ENCODE measurements around the gene PCGF1.
A peak's percentile ranks its signal among the peaks of the same experiment; 100 is the strongest.

PCGF1 gene

DNA sequence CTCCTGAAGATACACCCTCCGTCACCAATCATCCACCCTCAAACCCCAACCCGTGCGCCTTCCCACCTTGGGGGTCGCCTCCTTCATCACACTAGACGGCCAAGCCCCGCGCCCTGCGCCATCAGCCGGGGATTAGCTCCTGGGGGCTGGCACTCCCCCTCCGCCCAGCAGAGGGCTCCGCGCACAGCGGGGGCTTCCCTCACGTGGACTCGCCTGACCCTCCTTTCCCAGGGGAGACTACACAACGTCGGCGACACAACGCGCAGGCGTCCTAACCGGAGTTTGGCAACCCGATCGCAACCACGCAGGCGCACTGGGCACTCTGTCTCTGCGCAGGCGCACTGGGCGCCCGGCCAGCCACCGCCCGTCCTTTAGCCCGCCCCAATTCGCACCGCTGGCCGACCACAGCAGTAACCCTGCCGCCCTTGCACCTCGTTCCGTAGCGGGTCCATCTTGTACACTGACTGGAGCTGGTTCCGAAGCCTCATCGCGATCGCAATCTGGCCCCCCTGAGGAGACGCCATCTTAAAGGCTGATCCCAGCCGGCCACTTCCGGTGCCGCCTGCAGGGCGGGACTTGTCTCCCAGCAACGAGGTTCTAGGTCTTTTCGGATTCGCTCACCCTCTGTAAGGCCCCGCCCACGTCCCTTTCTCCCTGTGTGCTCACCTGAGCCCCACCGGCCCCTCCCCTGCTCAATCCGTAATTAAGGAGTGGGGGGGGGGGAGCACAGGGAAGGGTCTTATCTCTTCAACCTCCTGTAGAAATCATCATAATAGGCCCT lies at the start of gene PCGF1:
TSS of gene PCGF1 (minus strand) at position 551 of the 781 bp plus-strand sequence. CDS start at position 524, 27 bp downstream.
- H3K9ac ChIP-seq (ENCODE audit: low read depth in 1 of 2, low read length in 2 of 2) = peak within 1 kb of the TSS; percentile 99 to 100
- H3K4me3 ChIP-seq (ENCODE audit: low read length in 2 of 2) = peak within 1 kb of the TSS; percentile 97 to 100
- H3K36me3 ChIP-seq (ENCODE audit: control insufficient read depth in 2 of 2, insufficient read depth in 2 of 2, low read length in 2 of 2) = peaks cover 7 to 12% of the 10 kb centered on the region in 2 donors
- peaks cover 24 to 36% of the 10 kb centered on the region in 2 donors for H3K4me1 ChIP-seq (ENCODE audit: control insufficient read depth in 2 of 2, insufficient read depth in 2 of 2, low read length in 2 of 2)
- no peaks in the 10 kb centered on the region for H3K9me3 ChIP-seq (ENCODE audit: control insufficient read depth in 2 of 2, low read length in 2 of 2)
- peak within 1 kb of the TSS; percentile 100 for H3K27ac ChIP-seq (ENCODE audit: low read depth in 2 of 2, low read length in 2 of 2)
- peaks cover 22 to 23% of the 10 kb centered on the region in 2 donors for H3K27me3 ChIP-seq (ENCODE audit: control insufficient read depth in 2 of 2, insufficient read depth in 2 of 2, low read length in 2 of 2)

- Histone ChIP-seq H3K27me3 (ENCODE audit: control insufficient read depth in 2 of 2, insufficient read depth in 2 of 2, low read length in 2 of 2) (no peaks in the 10 kb centered on the region), H3K27ac (ENCODE audit: low read depth in 2 of 2, low read length in 2 of 2) (no peak overlapping the region), H3K9me3 (ENCODE audit: control insufficient read depth in 2 of 2, low read length in 2 of 2) (no peaks in the 10 kb centered on the region), H3K4me1 (ENCODE audit: control insufficient read depth in 2 of 2, insufficient read depth in 2 of 2, low read length in 2 of 2) (peaks cover 9 to 28% of the 10 kb centered on the region in 2 donors), H3K9ac (ENCODE audit: low read depth in 1 of 2, low read length in 2 of 2) (no peak overlapping the region), H3K4me3 (ENCODE audit: low read length in 2 of 2) (no peak overlapping the region), H3K36me3 (ENCODE audit: control insufficient read depth in 2 of 2, insufficient read depth in 2 of 2, low read length in 2 of 2) (peaks cover 0 to 8% of the 10 kb centered on the region in 2 donors)
Measured at GRCh38 chr2:74556831-74557370, 49.4 kb upstream of the PCGF1 start.

GRCh38 chr2:74556159-74556558 lies 48.7 kb upstream of the PCGF1 start:
- H3K9ac ChIP-seq (ENCODE audit: low read depth in 1 of 2, low read length in 2 of 2) = no peak overlapping the region
- no peaks in the 10 kb centered on the region for H3K27me3 ChIP-seq (ENCODE audit: control insufficient read depth in 2 of 2, insufficient read depth in 2 of 2, low read length in 2 of 2)
- H3K4me3 ChIP-seq (ENCODE audit: low read length in 2 of 2) = no peak overlapping the region

DNA sequence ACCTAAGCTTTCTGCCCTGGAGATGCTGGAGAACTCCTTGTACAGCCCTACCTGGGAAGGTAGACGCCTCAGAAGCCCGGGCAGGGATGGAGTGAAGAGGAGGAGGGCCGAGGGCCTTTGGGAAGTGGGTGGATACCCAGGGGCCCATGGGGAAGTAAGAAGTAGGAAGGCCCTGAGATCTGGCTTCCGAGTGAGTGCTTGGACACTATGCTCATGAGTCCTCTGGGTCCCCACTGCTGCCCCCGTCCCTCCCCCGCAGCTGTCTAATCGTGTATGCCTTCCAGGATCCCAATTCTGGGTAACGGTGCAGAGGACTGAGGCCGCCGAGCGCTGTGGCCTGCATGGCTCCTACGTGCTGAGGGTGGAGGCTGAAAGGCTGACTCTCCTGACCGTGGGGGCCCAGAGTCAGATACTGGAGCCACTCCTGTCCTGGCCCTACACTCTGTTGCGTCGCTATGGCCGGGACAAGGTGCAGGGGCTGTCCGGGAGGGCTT lies 48.2 kb upstream of the PCGF1 start:
- Histone ChIP-seq H3K9ac (ENCODE audit: low read depth in 1 of 2, low read length in 2 of 2) (peak overlapping the region; percentile 86 to 91), H3K4me1 (ENCODE audit: control insufficient read depth in 2 of 2, insufficient read depth in 2 of 2, low read length in 2 of 2) (peaks cover 9 to 27% of the 10 kb centered on the region in 2 donors), H3K27ac (ENCODE audit: low read depth in 2 of 2, low read length in 2 of 2) (peak overlapping the region in 1 of 2 donors; percentile 85), H3K4me3 (ENCODE audit: low read length in 2 of 2) (peak overlapping the region; percentile 99), H3K9me3 (ENCODE audit: control insufficient read depth in 2 of 2, low read length in 2 of 2) (no peaks in the 10 kb centered on the region), H3K27me3 (ENCODE audit: control insufficient read depth in 2 of 2, insufficient read depth in 2 of 2, low read length in 2 of 2) (no peaks in the 10 kb centered on the region), H3K36me3 (ENCODE audit: control insufficient read depth in 2 of 2, insufficient read depth in 2 of 2, low read length in 2 of 2) (peaks cover 0 to 8% of the 10 kb centered on the region in 2 donors)

More at GRCh38 chr2:74556159-74556558, 48.7 kb upstream of the PCGF1 start:
- Histone ChIP-seq H3K27ac (ENCODE audit: low read depth in 2 of 2, low read length in 2 of 2) (no peak overlapping the region), H3K4me1 (ENCODE audit: control insufficient read depth in 2 of 2, insufficient read depth in 2 of 2, low read length in 2 of 2) (peaks cover 9 to 28% of the 10 kb centered on the region in 2 donors), H3K36me3 (ENCODE audit: control insufficient read depth in 2 of 2, insufficient read depth in 2 of 2, low read length in 2 of 2) (peaks cover 0 to 8% of the 10 kb centered on the region in 2 donors), H3K9me3 (ENCODE audit: control insufficient read depth in 2 of 2, low read length in 2 of 2) (no peaks in the 10 kb centered on the region)

DNA sequence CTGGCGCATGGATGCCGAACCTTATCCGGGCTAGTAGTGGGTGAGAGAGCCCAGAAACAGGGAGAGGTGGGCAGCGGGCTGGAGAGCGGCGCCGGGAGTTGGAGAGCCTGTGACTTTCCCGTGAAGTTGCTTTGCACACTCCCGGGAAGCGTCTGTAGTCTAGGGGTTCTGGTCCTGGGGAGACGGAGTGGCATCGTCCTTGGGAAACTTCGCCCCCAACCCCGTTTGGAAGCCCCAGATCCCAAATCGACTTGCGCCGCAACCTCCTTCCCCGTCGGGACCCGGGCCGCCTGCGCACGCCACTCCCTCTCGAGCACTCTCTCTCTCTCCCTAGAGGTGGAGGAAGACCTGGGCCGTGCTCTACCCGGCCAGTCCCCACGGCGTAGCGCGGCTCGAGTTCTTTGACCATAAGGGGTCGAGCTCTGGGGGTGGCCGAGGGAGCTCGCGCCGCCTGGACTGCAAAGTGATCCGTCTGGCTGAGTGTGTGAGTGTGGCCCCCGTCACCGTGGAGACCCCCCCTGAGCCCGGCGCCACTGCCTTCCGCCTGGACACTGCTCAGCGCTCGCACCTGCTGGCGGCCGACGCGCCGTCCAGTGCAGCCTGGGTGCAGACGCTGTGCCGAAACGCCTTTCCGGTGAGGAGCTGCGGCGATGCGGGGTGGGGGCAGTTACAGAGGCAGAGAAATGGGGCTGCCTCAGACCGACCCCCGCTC lies 47.5 kb upstream of the PCGF1 start:
- H3K9ac ChIP-seq (ENCODE audit: low read depth in 1 of 2, low read length in 2 of 2) = peak overlapping the region; percentile 86 to 91
- peak overlapping the region; percentile 81 to 85 for H3K27ac ChIP-seq (ENCODE audit: low read depth in 2 of 2, low read length in 2 of 2)
- H3K4me3 ChIP-seq (ENCODE audit: low read length in 2 of 2) = peak overlapping the region; percentile 99
- no peaks in the 10 kb centered on the region for H3K9me3 ChIP-seq (ENCODE audit: control insufficient read depth in 2 of 2, low read length in 2 of 2)
- no peaks in the 10 kb centered on the region for H3K27me3 ChIP-seq (ENCODE audit: control insufficient read depth in 2 of 2, insufficient read depth in 2 of 2, low read length in 2 of 2)
- peaks cover 12 to 21% of the 10 kb centered on the region in 2 donors for H3K4me1 ChIP-seq (ENCODE audit: control insufficient read depth in 2 of 2, insufficient read depth in 2 of 2, low read length in 2 of 2)
- peaks cover 0 to 8% of the 10 kb centered on the region in 2 donors for H3K36me3 ChIP-seq (ENCODE audit: control insufficient read depth in 2 of 2, insufficient read depth in 2 of 2, low read length in 2 of 2)

- H3K9me3 ChIP-seq (ENCODE audit: control insufficient read depth in 2 of 2, low read length in 2 of 2) = no peaks in the 10 kb centered on the region
- H3K36me3 ChIP-seq (ENCODE audit: control insufficient read depth in 2 of 2, insufficient read depth in 2 of 2, low read length in 2 of 2) = peaks cover 0 to 8% of the 10 kb centered on the region in 2 donors
- peak within 1 kb of the TSS; percentile 86 to 91 for H3K9ac ChIP-seq (ENCODE audit: low read depth in 1 of 2, low read length in 2 of 2)
- peaks cover 18 to 20% of the 10 kb centered on the region in 2 donors for H3K4me1 ChIP-seq (ENCODE audit: control insufficient read depth in 2 of 2, insufficient read depth in 2 of 2, low read length in 2 of 2)
- H3K27ac ChIP-seq (ENCODE audit: low read depth in 2 of 2, low read length in 2 of 2) = peak within 1 kb of the TSS; percentile 81 to 85
- H3K4me3 ChIP-seq (ENCODE audit: low read length in 2 of 2) = peak within 1 kb of the TSS; percentile 99
- no peaks in the 10 kb centered on the region for H3K27me3 ChIP-seq (ENCODE audit: control insufficient read depth in 2 of 2, insufficient read depth in 2 of 2, low read length in 2 of 2)
Measured at GRCh38 chr2:74553892-74554819, 46.7 kb upstream of the PCGF1 start, which contains the start of the genes DOK1 and LOXL3. TSS of gene DOK1 (plus strand) at chr2:74554720. CDS start at chr2:74554755, 35 bp downstream. TSS of gene LOXL3 (minus strand) at chr2:74553942. CDS start at chr2:74552634, 1,308 bp downstream.

DNA sequence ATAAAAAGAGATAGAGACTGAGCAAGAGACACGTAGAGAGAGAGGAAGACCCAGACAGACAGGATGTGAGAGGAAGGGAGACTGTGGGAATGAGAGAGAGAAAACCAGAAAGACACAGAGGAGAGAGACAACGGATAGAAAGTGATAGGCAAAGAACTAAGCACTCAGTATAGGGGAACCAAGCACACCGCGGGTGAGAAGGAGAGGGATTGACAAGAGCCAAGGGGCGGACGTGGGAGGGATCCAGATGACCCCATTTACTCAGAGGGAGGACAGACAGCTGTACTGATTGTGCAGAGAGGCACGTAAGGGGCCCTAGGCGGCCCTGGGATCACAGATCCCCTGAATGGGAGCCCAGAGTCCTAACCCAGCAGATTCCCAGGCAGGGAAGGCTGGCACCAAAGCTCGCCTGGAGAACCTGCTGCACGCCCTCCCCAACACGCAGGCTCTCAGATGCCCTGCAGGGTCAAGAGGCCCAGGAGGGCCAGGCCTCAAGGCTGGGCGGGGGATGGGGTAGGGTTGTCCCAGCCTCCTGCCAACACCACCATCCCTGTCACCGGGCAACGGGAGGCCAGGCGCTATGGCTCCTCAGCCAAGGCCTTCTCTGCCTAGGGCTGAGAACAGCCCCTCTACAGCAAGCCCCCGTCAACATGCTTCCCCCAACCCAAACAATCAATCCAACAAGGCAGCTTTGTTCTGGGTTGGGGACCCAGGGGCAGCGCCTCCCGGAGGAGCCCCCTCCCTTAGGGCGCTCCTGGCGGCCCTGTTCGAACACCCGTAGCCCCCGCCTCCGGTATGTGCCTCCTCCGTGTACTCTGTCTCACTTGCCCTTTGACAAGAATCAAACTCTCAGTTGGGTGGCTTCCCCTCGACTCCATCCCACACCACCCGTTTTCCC lies 45.7 kb upstream of the PCGF1 start:
- peaks cover 13 to 23% of the 10 kb centered on the region in 2 donors for H3K4me1 ChIP-seq (ENCODE audit: control insufficient read depth in 2 of 2, insufficient read depth in 2 of 2, low read length in 2 of 2)
- H3K4me3 ChIP-seq (ENCODE audit: low read length in 2 of 2) = peak overlapping the region; percentile 99
- peak overlapping the region; percentile 41 to 86 for H3K9ac ChIP-seq (ENCODE audit: low read depth in 1 of 2, low read length in 2 of 2)
- peaks cover 0 to 8% of the 10 kb centered on the region in 2 donors for H3K36me3 ChIP-seq (ENCODE audit: control insufficient read depth in 2 of 2, insufficient read depth in 2 of 2, low read length in 2 of 2)
- H3K27ac ChIP-seq (ENCODE audit: low read depth in 2 of 2, low read length in 2 of 2) = peak overlapping the region in 1 of 2 donors; percentile 85
- H3K9me3 ChIP-seq (ENCODE audit: control insufficient read depth in 2 of 2, low read length in 2 of 2) = no peaks in the 10 kb centered on the region
- no peaks in the 10 kb centered on the region for H3K27me3 ChIP-seq (ENCODE audit: control insufficient read depth in 2 of 2, insufficient read depth in 2 of 2, low read length in 2 of 2)

GRCh38 chr2:74551942-74552913 lies 44.7 kb upstream of the PCGF1 start:
- H3K27me3 ChIP-seq (ENCODE audit: control insufficient read depth in 2 of 2, insufficient read depth in 2 of 2, low read length in 2 of 2) = no peaks in the 10 kb centered on the region
- no peak overlapping the region for H3K27ac ChIP-seq (ENCODE audit: low read depth in 2 of 2, low read length in 2 of 2)
- no peak overlapping the region for H3K4me3 ChIP-seq (ENCODE audit: low read length in 2 of 2)
- no peaks in the 10 kb centered on the region for H3K9me3 ChIP-seq (ENCODE audit: control insufficient read depth in 2 of 2, low read length in 2 of 2)
- H3K36me3 ChIP-seq (ENCODE audit: control insufficient read depth in 2 of 2, insufficient read depth in 2 of 2, low read length in 2 of 2) = peaks cover 0 to 7% of the 10 kb centered on the region in 2 donors
- no peak overlapping the region for H3K9ac ChIP-seq (ENCODE audit: low read depth in 1 of 2, low read length in 2 of 2)
- H3K4me1 ChIP-seq (ENCODE audit: control insufficient read depth in 2 of 2, insufficient read depth in 2 of 2, low read length in 2 of 2) = peaks cover 8 to 23% of the 10 kb centered on the region in 2 donors

Measured in mucosa of rectum (tissue), 2 donors.